SK-N-SH (cell line): Measurements from ENCODE around the gene MGAT5B. TPM values are rescaled to one million over a fixed set of nuclear protein-coding genes. Genes with fewer than 3 reads are reported as not detected.
A peak's percentile ranks its signal among the peaks of the same experiment; 100 is the strongest.

ENCODE experiments used
- CTCF ChIA-PET: fragments of 300-600, 350-600 bp; formaldehyde crosslinking; extraction: SDS; loops from one replicate; lab custom pipeline; 2021; lab: Yijun Ruan, JAX
- POLR2A ChIA-PET: fragments of 350-600 bp; sonication (Branson Sonifier 250); formaldehyde crosslinking; extraction: SDS; loops from one replicate; lab custom pipeline; 2020; ENCODE audit warnings: antibody characterized with exemption, inconsistent platforms; lab: Yijun Ruan, JAX
- DNase-seq: peaks from one replicate; pipeline ENCODE4 v3.0.0; 2012
- H2AFZ ChIP-seq: fragments of 200-600 bp; sonication (generic); 2 replicates; pipeline ENCODE4 v1.8.1; 2016; ENCODE audit warnings: antibody characterized with exemption, mild to moderate bottlenecking, low read depth
- H3F3A ChIP-seq: fragments of 200-600 bp; sonication (generic); replicated peaks from 2 replicates; pipeline ENCODE3; 2016; ENCODE audit warnings: antibody characterized with exemption, mild to moderate bottlenecking; ENCODE audit not compliant: insufficient read depth
- H3K27ac ChIP-seq, 2 experiments: fragments of 200-500 bp in 1 of 2; fragments of 200-600 bp in 1 of 2; sonication (Bioruptor generic) in 1 of 2; sonication (generic), shearing (Covaris generic) in 1 of 2; 2 replicates each; pipeline versions ENCODE4 v1.5.1 to v1.6.1; 2014 to 2016; ENCODE audit warnings: low read depth in 2 of 2, inconsistent platforms in 1 of 2, low read length in 1 of 2, mild to moderate bottlenecking in 1 of 2, mixed read lengths in 1 of 2
- H3K27me3 ChIP-seq: fragments of 200-600 bp; sonication (generic), shearing (Covaris generic); 2 replicates; pipeline ENCODE4 v1.6.1; 2016; ENCODE audit warnings: mixed run types; ENCODE audit not compliant: insufficient read depth
- H3K36me3 ChIP-seq, 2 experiments: fragments of 200-500 bp in 1 of 2; fragments of 200-600 bp in 1 of 2; sonication (Bioruptor generic) in 1 of 2; sonication (generic) in 1 of 2; replicated peaks in 1 of 2; 2 replicates each; pipeline versions ENCODE3 to v1.5.1; 2014 to 2016; ENCODE audit warnings: low read length in 1 of 2, mild to moderate bottlenecking in 1 of 2; ENCODE audit not compliant: insufficient read depth in 2 of 2, control insufficient read depth in 1 of 2
- H3K4me1 ChIP-seq, 2 experiments: fragments of 200-500 bp in 1 of 2; fragments of 200-600 bp in 1 of 2; sonication (Bioruptor generic) in 1 of 2; sonication (generic), shearing (Covaris generic) in 1 of 2; 2 replicates each; pipeline versions ENCODE4 v1.5.1 to v1.6.1; 2014 to 2016; ENCODE audit warnings: low read depth in 1 of 2, low read length in 1 of 2, mixed run types in 1 of 2; ENCODE audit not compliant: insufficient read depth in 2 of 2, control insufficient read depth in 1 of 2
- H3K4me2 ChIP-seq: fragments of 200-600 bp; sonication (generic), shearing (Covaris generic); 2 replicates; pipeline ENCODE4 v1.6.1; 2017; ENCODE audit warnings: mixed run types
- H3K4me3 ChIP-seq, 2 experiments: fragments of 200-500 bp in 1 of 2; fragments of 200-600 bp in 1 of 2; sonication (Bioruptor generic) in 1 of 2; sonication (generic), shearing (Covaris generic) in 1 of 2; 2 replicates each; pipeline versions ENCODE4 v1.5.1 to v1.8.1; 2014 to 2016; ENCODE audit warnings: low read depth in 2 of 2, inconsistent platforms in 1 of 2, low read length in 1 of 2, mild to moderate bottlenecking in 1 of 2, mixed read lengths in 1 of 2, moderate library complexity in 1 of 2
- H3K79me2 ChIP-seq: fragments of 200-600 bp; sonication (generic); 2 replicates; pipeline ENCODE4 v1.8.1; 2017; ENCODE audit warnings: mild to moderate bottlenecking; ENCODE audit not compliant: insufficient read depth
- H3K9ac ChIP-seq: fragments of 200-600 bp; sonication (generic); 2 replicates; pipeline ENCODE4 v1.6.1; 2017; ENCODE audit warnings: mixed run types
- H3K9me2 ChIP-seq: fragments of 200-600 bp; sonication (generic); 2 replicates; pipeline ENCODE4 v1.6.1; 2017; ENCODE audit warnings: mixed run types
- H3K9me3 ChIP-seq: fragments of 200-600 bp; sonication (generic); 2 replicates; pipeline ENCODE4 v1.6.1; 2017; ENCODE audit warnings: mixed run types, mild to moderate bottlenecking, moderate library complexity
- H4K20me1 ChIP-seq: fragments of 200-600 bp; sonication (generic); 2 replicates; pipeline ENCODE4 v1.6.1; 2017; ENCODE audit warnings: mild to moderate bottlenecking, mixed run types; ENCODE audit not compliant: insufficient read depth
- FOSL2 ChIP-seq: IDR thresholded peaks from 2 replicates; pipeline ENCODE4 v1.4.0; 2012; ENCODE audit warnings: low read depth, mild to moderate bottlenecking, moderate library complexity, borderline replicate concordance
- FOXM1 ChIP-seq: IDR thresholded peaks from 2 replicates; pipeline ENCODE4 v1.4.0; 2012; ENCODE audit warnings: low read depth, mild to moderate bottlenecking
- GABPA ChIP-seq: IDR thresholded peaks from 2 replicates; pipeline ENCODE4 v1.4.0; 2012; ENCODE audit warnings: low read depth, mild to moderate bottlenecking
- JUND ChIP-seq: IDR thresholded peaks from 2 replicates; pipeline ENCODE4 v1.4.0; 2012
- PBX3 ChIP-seq: IDR thresholded peaks from 2 replicates; pipeline ENCODE4; 2012
- RCOR1 ChIP-seq: fragments of 150-350 bp; IDR thresholded peaks from 2 replicates; pipeline ENCODE4 v1.6.1; 2017; ENCODE audit warnings: antibody characterized with exemption, low read length
- SIN3A ChIP-seq: IDR thresholded peaks from 2 replicates; pipeline ENCODE4 v1.6.1; 2012; ENCODE audit warnings: low read depth, mild to moderate bottlenecking, low read length, moderate library complexity, borderline replicate concordance
- TCF12 ChIP-seq: IDR thresholded peaks from 2 replicates; pipeline ENCODE4 v1.4.0; 2012
- TEAD4 ChIP-seq: IDR thresholded peaks from 2 replicates; pipeline ENCODE4 v1.4.0; 2012; ENCODE audit warnings: mild to moderate bottlenecking, borderline replicate concordance; ENCODE audit not compliant: insufficient read depth
- WGBS: methylation state at CpG from one replicate; pipeline ENCODE4 v1.1.6; 2017; ENCODE audit warnings: low lambda C conversion rate; 5-methylcytosine and 5-hydroxymethylcytosine counted together
- polyA plus RNA-seq, 3 experiments: library from polyadenylated mRNA; depleted of rRNA; stranded (reverse); fragments of >200 nt; gene quantifications; 2 replicates each; pipeline ENCODE4 v1.2.3, GENCODE V29; 2012
- TF ChIP-seq, protein P1 (sequence below): IDR thresholded peaks from 2 replicates; pipeline ENCODE4 v1.4.0; 2012; ENCODE audit warnings: low read depth, borderline replicate concordance
- TF ChIP-seq, protein P2 (sequence below): fragments of 150-350 bp; IDR thresholded peaks from 2 replicates; pipeline ENCODE4 v1.6.1; 2016; ENCODE audit warnings: mild to moderate bottlenecking, low read depth, low read length
- TF ChIP-seq, protein P3 (sequence below): IDR thresholded peaks from 2 replicates; pipeline ENCODE4 v1.6.1; 2012; ENCODE audit warnings: mild to moderate bottlenecking, low read depth, low read length, moderate library complexity

Gene MGAT5B
- polyA plus RNA-seq, 1 of the 3 experiments (the other 2 are of a cell fraction): 13.8 TPM

GRCh38 chr17:76935331-76935730 lies 67.1 kb downstream of the MGAT5B start:
- H3K4me3 ChIP-seq: no peak overlapping the region
- POLR2A ChIA-PET: no interaction called here
- H3F3A ChIP-seq: peaks cover 7% of the 10 kb centered on the region
- H3K9ac ChIP-seq: no peak overlapping the region
- 70% methylated on average over 3 of the region's 3 CpGs for WGBS
- H2AFZ ChIP-seq: no peak overlapping the region
- H3K27ac ChIP-seq: peak overlapping the region in 1 of 2 experiments; percentile 51; a peak in 2 of 4 replicates
- H3K27me3 ChIP-seq: no peaks in the 10 kb centered on the region
- H3K4me2 ChIP-seq: peak overlapping the region; percentile 14; the same call in 1 of the 2 replicates
- H4K20me1 ChIP-seq: 0 out of 2 replicates have a peak, but pooled peaks cover 3% of the 10 kb centered on the region
- no peak for DNase-seq
- H3K79me2 ChIP-seq: no peaks in the 10 kb centered on the region
- no peaks in the 10 kb centered on the region for H3K9me2 ChIP-seq
- CTCF ChIA-PET: interaction anchor here (1.0 kb wide), 1 partner anchor 34 kb away, joined by 3 read pairs; no protein-coding TSS in a partner anchor
- H3K9me3 ChIP-seq: no peaks in the 10 kb centered on the region
- peaks cover 0 to 5% of the 10 kb centered on the region in 2 experiments for H3K36me3 ChIP-seq
- peak; percentile 23; the same call in 1 of the 2 replicates for TF ChIP-seq JUND
- peak; percentile 41; the same call in 1 of the 2 replicates for TF ChIP-seq TEAD4
- no peak for TF ChIP-seq SIN3A
- peak; percentile 30; the same call in 1 of the 2 replicates for TF ChIP-seq TCF12
- TF ChIP-seq PBX3: peak; percentile 34; the same call in 1 of the 2 replicates
- TF ChIP-seq FOSL2: no peak; the same call in 1 of the 2 replicates
- no peak for TF ChIP-seq FOXM1
- no peak for TF ChIP-seq GABPA
- TF ChIP-seq, protein P1, sequence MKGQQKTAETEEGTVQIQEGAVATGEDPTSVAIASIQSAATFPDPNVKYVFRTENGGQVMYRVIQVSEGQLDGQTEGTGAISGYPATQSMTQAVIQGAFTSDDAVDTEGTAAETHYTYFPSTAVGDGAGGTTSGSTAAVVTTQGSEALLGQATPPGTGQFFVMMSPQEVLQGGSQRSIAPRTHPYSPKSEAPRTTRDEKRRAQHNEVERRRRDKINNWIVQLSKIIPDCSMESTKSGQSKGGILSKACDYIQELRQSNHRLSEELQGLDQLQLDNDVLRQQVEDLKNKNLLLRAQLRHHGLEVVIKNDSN: no peak
- TF ChIP-seq RCOR1: no peak
- TF ChIP-seq, protein P2, sequence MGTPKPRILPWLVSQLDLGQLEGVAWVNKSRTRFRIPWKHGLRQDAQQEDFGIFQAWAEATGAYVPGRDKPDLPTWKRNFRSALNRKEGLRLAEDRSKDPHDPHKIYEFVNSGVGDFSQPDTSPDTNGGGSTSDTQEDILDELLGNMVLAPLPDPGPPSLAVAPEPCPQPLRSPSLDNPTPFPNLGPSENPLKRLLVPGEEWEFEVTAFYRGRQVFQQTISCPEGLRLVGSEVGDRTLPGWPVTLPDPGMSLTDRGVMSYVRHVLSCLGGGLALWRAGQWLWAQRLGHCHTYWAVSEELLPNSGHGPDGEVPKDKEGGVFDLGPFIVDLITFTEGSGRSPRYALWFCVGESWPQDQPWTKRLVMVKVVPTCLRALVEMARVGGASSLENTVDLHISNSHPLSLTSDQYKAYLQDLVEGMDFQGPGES: no peak
- TF ChIP-seq, protein P3, sequence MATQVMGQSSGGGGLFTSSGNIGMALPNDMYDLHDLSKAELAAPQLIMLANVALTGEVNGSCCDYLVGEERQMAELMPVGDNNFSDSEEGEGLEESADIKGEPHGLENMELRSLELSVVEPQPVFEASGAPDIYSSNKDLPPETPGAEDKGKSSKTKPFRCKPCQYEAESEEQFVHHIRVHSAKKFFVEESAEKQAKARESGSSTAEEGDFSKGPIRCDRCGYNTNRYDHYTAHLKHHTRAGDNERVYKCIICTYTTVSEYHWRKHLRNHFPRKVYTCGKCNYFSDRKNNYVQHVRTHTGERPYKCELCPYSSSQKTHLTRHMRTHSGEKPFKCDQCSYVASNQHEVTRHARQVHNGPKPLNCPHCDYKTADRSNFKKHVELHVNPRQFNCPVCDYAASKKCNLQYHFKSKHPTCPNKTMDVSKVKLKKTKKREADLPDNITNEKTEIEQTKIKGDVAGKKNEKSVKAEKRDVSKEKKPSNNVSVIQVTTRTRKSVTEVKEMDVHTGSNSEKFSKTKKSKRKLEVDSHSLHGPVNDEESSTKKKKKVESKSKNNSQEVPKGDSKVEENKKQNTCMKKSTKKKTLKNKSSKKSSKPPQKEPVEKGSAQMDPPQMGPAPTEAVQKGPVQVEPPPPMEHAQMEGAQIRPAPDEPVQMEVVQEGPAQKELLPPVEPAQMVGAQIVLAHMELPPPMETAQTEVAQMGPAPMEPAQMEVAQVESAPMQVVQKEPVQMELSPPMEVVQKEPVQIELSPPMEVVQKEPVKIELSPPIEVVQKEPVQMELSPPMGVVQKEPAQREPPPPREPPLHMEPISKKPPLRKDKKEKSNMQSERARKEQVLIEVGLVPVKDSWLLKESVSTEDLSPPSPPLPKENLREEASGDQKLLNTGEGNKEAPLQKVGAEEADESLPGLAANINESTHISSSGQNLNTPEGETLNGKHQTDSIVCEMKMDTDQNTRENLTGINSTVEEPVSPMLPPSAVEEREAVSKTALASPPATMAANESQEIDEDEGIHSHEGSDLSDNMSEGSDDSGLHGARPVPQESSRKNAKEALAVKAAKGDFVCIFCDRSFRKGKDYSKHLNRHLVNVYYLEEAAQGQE: no peak
- no peaks in the 10 kb centered on the region; a peak in 2 of 4 replicates for H3K4me1 ChIP-seq
